ENCODE measurements around the gene HOXC4.
"Not testable (repeated sequence)": the region's sequence is repeated elsewhere in the genome, so short reads cannot be mapped to it uniquely, and the experiment has no call there.

The HOXC4 gene

GRCh38 chr12:54080008-54080924 lies 26.6 kb downstream of the HOXC4 start:
- H3K9me3 Mint-ChIP-seq; H3K36me3 Mint-ChIP-seq (ENCODE audit: low read depth); H3K27me3 Mint-ChIP-seq (ENCODE audit: low read depth): not testable (repeated sequence)
- Mint-ChIP-seq H3K4me1 (peaks cover 83% of the 10 kb centered on the region), H3K4me3 (peak overlapping the region; percentile 84 to 87 (median 87)), H3K27ac (peak overlapping the region; percentile 99 to 100 (median 99))

- H3K9me3 Mint-ChIP-seq; H3K36me3 Mint-ChIP-seq (ENCODE audit: low read depth); H3K27me3 Mint-ChIP-seq (ENCODE audit: low read depth): not testable (repeated sequence)
- peak overlapping the region; percentile 99 to 100 (median 99) for H3K27ac Mint-ChIP-seq
- H3K4me1 Mint-ChIP-seq, result peaks cover 84% of the 10 kb centered on the region
- peak overlapping the region; percentile 84 to 87 (median 87) for H3K4me3 Mint-ChIP-seq
These were observed 27.4 kb downstream of the HOXC4 start for GRCh38 chr12:54081053-54081514.

GRCh38 chr12:54081581-54082396 lies 28.2 kb downstream of the HOXC4 start:
- H3K27ac Mint-ChIP-seq, result peak overlapping the region; percentile 99 to 100 (median 99)
- H3K36me3 Mint-ChIP-seq (ENCODE audit: low read depth); H3K27me3 Mint-ChIP-seq (ENCODE audit: low read depth); H3K9me3 Mint-ChIP-seq: not testable (repeated sequence)
- H3K4me3 Mint-ChIP-seq, result peak overlapping the region; percentile 84 to 87 (median 87)
- H3K4me1 Mint-ChIP-seq, result peaks cover 91% of the 10 kb centered on the region

DNA sequence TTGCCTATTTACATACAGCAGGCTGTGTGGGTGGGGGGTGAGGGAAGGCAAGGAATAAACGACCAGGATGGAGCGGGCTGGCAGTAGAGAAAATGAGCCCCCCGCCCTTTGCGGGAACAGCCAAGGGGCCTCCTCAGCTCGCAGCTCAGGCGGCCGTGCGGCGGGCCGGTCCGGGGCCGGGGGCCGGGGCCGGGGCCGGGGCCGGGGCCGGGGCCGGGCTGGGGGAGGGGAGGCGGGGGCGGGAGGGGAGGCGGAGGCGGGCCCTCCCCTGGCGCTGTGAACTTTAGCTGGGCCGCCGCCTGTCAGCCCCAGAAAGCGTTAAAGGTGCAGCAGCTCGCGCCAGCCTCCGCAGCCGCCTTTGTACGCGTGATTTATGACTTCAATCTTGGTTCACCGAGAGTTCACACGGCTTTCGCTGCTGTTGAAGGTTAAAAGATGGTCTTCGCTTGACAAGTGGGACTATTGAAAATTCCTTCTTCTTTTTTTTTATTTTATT lies 28.8 kb downstream of the HOXC4 start:
- H3K36me3 Mint-ChIP-seq (ENCODE audit: low read depth), result no peaks in the 10 kb centered on the region
- H3K27me3 Mint-ChIP-seq (ENCODE audit: low read depth), result no peaks in the 10 kb centered on the region
- peak overlapping the region; percentile 84 to 87 (median 87) for H3K4me3 Mint-ChIP-seq
- peak overlapping the region; percentile 99 to 100 (median 99) for H3K27ac Mint-ChIP-seq
- peaks cover 87% of the 10 kb centered on the region for H3K4me1 Mint-ChIP-seq
- TF ChIP-seq CTCF (IDR thresholded peaks at IDR 0.05; ENCODE audit: unreplicated experiment in 3 of 3), result no peak
- H3K9me3 Mint-ChIP-seq, result no peaks in the 10 kb centered on the region

DNA sequence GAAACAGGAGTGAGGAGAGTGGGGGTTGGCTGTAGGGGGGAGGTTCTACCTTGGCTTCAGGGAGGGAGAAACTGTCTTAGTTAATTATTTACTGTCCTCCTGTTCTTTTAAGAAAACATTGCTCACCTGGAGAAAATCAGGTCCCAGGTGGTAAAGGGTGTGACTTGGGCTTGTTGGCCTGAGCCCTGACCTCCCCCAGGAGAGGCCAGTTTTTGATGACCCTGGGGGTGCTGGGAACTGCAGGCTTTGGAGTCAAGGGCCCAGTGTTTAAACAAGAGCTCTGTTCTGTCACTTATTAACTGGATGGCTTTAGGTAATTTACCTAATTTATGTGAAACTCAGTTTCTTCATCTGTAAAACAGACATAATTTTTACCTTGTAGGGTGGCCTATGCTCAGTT lies 34.4 kb downstream of the HOXC4 start:
- H3K27ac Mint-ChIP-seq, result peak overlapping the region in 1 of 3 experiments; percentile 44
- not testable (repeated sequence) for H3K9me3 Mint-ChIP-seq
- peaks cover 11% of the 10 kb centered on the region for H3K27me3 Mint-ChIP-seq (ENCODE audit: low read depth)

GRCh38 chr12:54089465-54089864 lies 35.8 kb downstream of the HOXC4 start:
- peaks cover 60% of the 10 kb centered on the region for H3K4me1 Mint-ChIP-seq
- H3K27me3 Mint-ChIP-seq (ENCODE audit: low read depth), result peaks cover 16% of the 10 kb centered on the region
- not testable (repeated sequence) for H3K9me3 Mint-ChIP-seq; H3K36me3 Mint-ChIP-seq (ENCODE audit: low read depth)
- peak overlapping the region; percentile 19 to 42 (median 23) for H3K4me3 Mint-ChIP-seq
- H3K27ac Mint-ChIP-seq, result peak overlapping the region; percentile 28 to 90 (median 60)

More for the DNA sequence above, 34.4 kb downstream of the HOXC4 start:
- H3K4me3 Mint-ChIP-seq; H3K36me3 Mint-ChIP-seq (ENCODE audit: low read depth): not testable (repeated sequence)
- H3K4me1 Mint-ChIP-seq, result peaks cover 67% of the 10 kb centered on the region

- H3K4me3 Mint-ChIP-seq, result peak overlapping the region; percentile 78 to 83 (median 79)
- H3K4me1 Mint-ChIP-seq, result peaks cover 57% of the 10 kb centered on the region
- peak overlapping the region; percentile 60 to 90 (median 88) for H3K27ac Mint-ChIP-seq
- not testable (repeated sequence) for H3K36me3 Mint-ChIP-seq (ENCODE audit: low read depth); H3K9me3 Mint-ChIP-seq
- peaks cover 16% of the 10 kb centered on the region for H3K27me3 Mint-ChIP-seq (ENCODE audit: low read depth)
These were observed 36.7 kb downstream of the HOXC4 start for GRCh38 chr12:54090312-54090711.

DNA sequence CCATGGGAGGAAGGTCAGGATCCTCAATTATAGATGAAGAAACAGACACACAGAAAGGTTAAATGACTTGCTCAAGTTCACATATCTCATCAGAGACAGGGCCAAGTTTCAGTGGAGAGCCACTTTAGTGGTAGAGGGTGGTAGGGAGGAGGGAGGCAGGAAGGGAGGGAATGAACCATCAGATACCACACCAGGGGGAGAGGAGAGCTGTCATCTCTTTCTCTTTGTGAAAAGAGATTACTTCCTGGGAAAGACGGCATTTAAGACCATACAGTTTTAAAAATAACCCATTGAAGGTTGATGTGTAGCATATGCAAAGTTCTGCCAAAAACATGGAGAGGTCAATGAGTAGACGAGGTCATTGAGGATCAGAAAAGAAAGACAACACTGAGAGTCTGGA lies 39.3 kb downstream of the HOXC4 start:
- Mint-ChIP-seq H3K27ac (peak overlapping the region in 2 of 3 experiments; percentile 3 to 8), H3K27me3 (ENCODE audit: low read depth) (peaks cover 19% of the 10 kb centered on the region), H3K4me1 (peaks cover 55% of the 10 kb centered on the region)
- not testable (repeated sequence) for H3K36me3 Mint-ChIP-seq (ENCODE audit: low read depth); H3K4me3 Mint-ChIP-seq; H3K9me3 Mint-ChIP-seq

DNA sequence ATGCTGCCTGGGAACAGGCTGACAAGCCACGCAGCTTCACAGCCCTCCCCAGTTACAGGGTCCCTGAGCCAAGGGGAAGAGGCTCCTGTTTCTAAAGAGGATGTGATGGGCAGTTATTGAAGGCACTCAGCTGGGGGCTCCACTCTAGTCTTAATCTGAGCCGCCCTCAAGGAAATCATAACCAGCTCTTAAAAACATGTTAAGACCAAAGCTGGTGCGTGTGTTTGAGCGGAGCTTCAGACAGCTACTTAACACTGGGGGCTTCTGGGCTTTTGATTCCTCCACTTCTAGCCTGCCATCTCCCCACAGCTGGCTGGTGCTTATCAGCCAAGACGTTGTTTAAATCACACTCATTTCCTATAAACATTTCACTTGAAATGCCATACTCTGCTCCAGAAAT lies 42.3 kb downstream of the HOXC4 start:
- H3K4me1 Mint-ChIP-seq, result peaks cover 38% of the 10 kb centered on the region
- H3K36me3 Mint-ChIP-seq (ENCODE audit: low read depth), result not testable (repeated sequence)

GRCh38 chr12:54098644-54099043 lies 45.0 kb downstream of the HOXC4 start:
- H3K4me3 Mint-ChIP-seq; H3K36me3 Mint-ChIP-seq (ENCODE audit: low read depth); H3K9me3 Mint-ChIP-seq: not testable (repeated sequence)
- Mint-ChIP-seq H3K27me3 (ENCODE audit: low read depth) (peaks cover 12% of the 10 kb centered on the region), H3K4me1 (peaks cover 39% of the 10 kb centered on the region), H3K27ac (peak overlapping the region in 1 of 3 experiments; percentile 72)

More for the DNA sequence above, 42.3 kb downstream of the HOXC4 start:
- Mint-ChIP-seq H3K27me3 (ENCODE audit: low read depth) (peaks cover 11% of the 10 kb centered on the region), H3K27ac (peak overlapping the region in 1 of 3 experiments; percentile 46)
- H3K4me3 Mint-ChIP-seq, H3K9me3 Mint-ChIP-seq: not testable (repeated sequence)

DNA sequence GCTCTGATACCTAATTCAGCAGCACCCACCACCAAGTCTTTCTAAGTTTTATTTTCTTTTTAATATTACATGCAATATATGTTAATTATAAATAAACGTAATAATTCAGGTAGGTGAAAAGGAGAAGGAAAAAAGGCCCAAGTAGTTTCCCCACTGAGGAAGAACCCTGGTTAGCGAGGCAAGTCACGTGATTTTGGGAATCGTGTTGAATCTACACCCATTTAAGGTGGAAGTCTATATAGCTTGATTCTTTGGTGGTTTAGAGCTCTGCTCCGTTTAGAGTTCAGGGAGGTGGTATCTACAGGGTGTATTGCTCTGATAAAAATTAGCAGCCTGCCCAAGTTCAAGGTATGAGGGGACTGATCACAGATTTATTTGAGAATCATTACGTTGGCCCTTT lies 47.0 kb downstream of the HOXC4 start:
- not testable (repeated sequence) for H3K36me3 Mint-ChIP-seq (ENCODE audit: low read depth); H3K4me3 Mint-ChIP-seq; H3K9me3 Mint-ChIP-seq
- peak overlapping the region; percentile 33 to 87 (median 78) for H3K27ac Mint-ChIP-seq
- H3K4me1 Mint-ChIP-seq, result peaks cover 34% of the 10 kb centered on the region
- H3K27me3 Mint-ChIP-seq (ENCODE audit: low read depth), result peaks cover 14% of the 10 kb centered on the region

- not testable (repeated sequence) for H3K9me3 Mint-ChIP-seq; H3K4me3 Mint-ChIP-seq; H3K27ac Mint-ChIP-seq; H3K36me3 Mint-ChIP-seq (ENCODE audit: low read depth)
- Mint-ChIP-seq H3K4me1 (peaks cover 33% of the 10 kb centered on the region), H3K27me3 (ENCODE audit: low read depth) (peaks cover 30% of the 10 kb centered on the region)
These were observed 48.6 kb downstream of the HOXC4 start for GRCh38 chr12:54102223-54102622.

- Mint-ChIP-seq H3K27ac (peak overlapping the region in 2 of 3 experiments; percentile 25 to 73), H3K4me1 (peaks cover 36% of the 10 kb centered on the region), H3K27me3 (ENCODE audit: low read depth) (peaks cover 43% of the 10 kb centered on the region)
- not testable (repeated sequence) for H3K4me3 Mint-ChIP-seq; H3K9me3 Mint-ChIP-seq; H3K36me3 Mint-ChIP-seq (ENCODE audit: low read depth)
These were observed 50.2 kb downstream of the HOXC4 start for GRCh38 chr12:54103827-54104226.
